GM12878 (cell line): ENCODE data around the gene HSD17B1. TPM values are rescaled to one million over a fixed set of nuclear protein-coding genes. Genes with fewer than 3 reads are reported as not detected.

ENCODE experiments used
- ATAC-seq: fragments of 200-7000 bp; cut with Tn5 transposase; 3 replicates; pipeline ENCODE4 v1.9.1; 2020; ENCODE audit warnings: mild to moderate bottlenecking, moderate library complexity
- BruUV-seq: library from RNA; stranded (reverse); fragments of 400-500 nt; replicated peaks from 2 replicates; lab custom pipeline; 2021; lab: Mats Ljungman, UMichigan
- CTCF ChIA-PET: fragments of 300-600 bp; sonication (Branson Sonifier 250); formaldehyde crosslinking; extraction: SDS; loops from one replicate; lab custom pipeline; 2021; ENCODE audit warnings: inconsistent platforms; lab: Yijun Ruan, JAX
- POLR2A ChIA-PET: fragments of 350-600 bp; formaldehyde crosslinking; extraction: SDS; loops from one replicate; lab custom pipeline; 2021; ENCODE audit warnings: inconsistent platforms; lab: Charles Lee
- RAD21 ChIA-PET: fragments of 300-600 bp; sonication (Branson Sonifier 250); formaldehyde crosslinking; loops from one replicate; lab custom pipeline; 2023; ENCODE audit warnings: antibody characterized with exemption; ENCODE audit not compliant: unreplicated experiment; lab: Charles Lee
- SMC1A ChIA-PET: fragments of 300-600 bp; sonication (Branson Sonifier 250); formaldehyde crosslinking; loops from one replicate; lab custom pipeline; 2023; ENCODE audit not compliant: unreplicated experiment, uncharacterized antibody; lab: Charles Lee
- DNase-seq: peaks from one replicate; pipeline ENCODE4 v3.0.0-alpha.2; 2011; ENCODE audit warnings: low read depth, low spot score
- FAIRE-seq: peaks from 3 replicates; lab custom pipeline; 2011; peaks lifted over from hg19 to GRCh38; lab: Jason Lieb, UNC
- H2AFZ ChIP-seq: 2 replicates; pipeline ENCODE4 v1.6.0; 2011; ENCODE audit warnings: low read depth, low read length, control low read depth; ENCODE audit not compliant: control insufficient read depth
- H3K27ac ChIP-seq: 2 replicates; pipeline ENCODE4 v1.5.1; 2011; ENCODE audit warnings: control low read depth; ENCODE audit not compliant: control insufficient read depth, insufficient read depth
- H3K27me3 ChIP-seq, 2 experiments: replicated peaks in 1 of 2; 2 replicates each; pipeline versions ENCODE4 v1.6.0 to v1.6.1; 2011; ENCODE audit warnings: low read length in 1 of 2; ENCODE audit not compliant: control insufficient read depth in 2 of 2, insufficient read depth in 2 of 2
- H3K36me3 ChIP-seq, 2 experiments: 2 replicates each; pipeline ENCODE4 v1.5.1; 2011; ENCODE audit warnings: low read length in 1 of 2; ENCODE audit not compliant: control insufficient read depth in 2 of 2, insufficient read depth in 2 of 2
- H3K4me1 ChIP-seq: 2 replicates; pipeline ENCODE4 v1.6.1; 2011; ENCODE audit warnings: mild to moderate bottlenecking, low read length, moderate library complexity, mixed read lengths; ENCODE audit not compliant: control insufficient read depth, insufficient read depth
- H3K4me2 ChIP-seq: 2 replicates; pipeline ENCODE4 v1.6.0; 2011; ENCODE audit warnings: control low read depth; ENCODE audit not compliant: control insufficient read depth, insufficient read depth
- H3K4me3 ChIP-seq: fragments of 200-600 bp; sonication (generic); 2 replicates; pipeline ENCODE4 v1.5.1; 2016
- H3K79me2 ChIP-seq: 2 replicates; pipeline ENCODE4 v1.6.0; 2011; ENCODE audit warnings: low read length; ENCODE audit not compliant: control insufficient read depth, insufficient read depth
- H3K9ac ChIP-seq: 2 replicates; pipeline ENCODE4 v1.8.0; 2011; ENCODE audit warnings: low read length, control low read depth, mixed read lengths; ENCODE audit not compliant: control insufficient read depth, insufficient read depth
- H3K9me3 ChIP-seq: replicated peaks from 3 replicates; pipeline ENCODE4 v1.5.1; 2011; ENCODE audit warnings: mild to moderate bottlenecking, low read length; ENCODE audit not compliant: control insufficient read depth, insufficient read depth
- H4K20me1 ChIP-seq: 2 replicates; pipeline ENCODE4 v1.6.0; 2011; ENCODE audit not compliant: control insufficient read depth, insufficient read depth
- CHD2 ChIP-seq: IDR thresholded peaks from 2 replicates; pipeline ENCODE4 v1.6.1; 2011; ENCODE audit warnings: low read depth, low read length, improper control_type of control experiment, borderline replicate concordance
- CUX1 ChIP-seq: IDR thresholded peaks from 2 replicates; pipeline ENCODE4 v1.6.1; 2012; ENCODE audit warnings: improper control_type of control experiment, low read depth, low read length; ENCODE audit not compliant: insufficient replicate concordance
- MYB ChIP-seq: fragments of 150-350 bp; IDR thresholded peaks from 2 replicates; pipeline ENCODE4 v1.6.1; 2014; ENCODE audit warnings: mild to moderate bottlenecking, low read depth, low read length, borderline replicate concordance
- RAD21 ChIP-seq: IDR thresholded peaks from 2 replicates; pipeline ENCODE4 v1.6.1; 2011; ENCODE audit warnings: mild to moderate bottlenecking, low read depth, low read length, moderate library complexity; ENCODE audit not compliant: insufficient read depth
- RUNX3 ChIP-seq: IDR thresholded peaks from 2 replicates; pipeline ENCODE4 v1.6.1; 2012; ENCODE audit warnings: low read length, inconsistent platforms
- SIX5 ChIP-seq: IDR thresholded peaks from 2 replicates; pipeline ENCODE4 v1.6.1; 2011; ENCODE audit warnings: mild to moderate bottlenecking, low read depth, low read length, moderate library complexity; ENCODE audit not compliant: severe bottlenecking
- ZNF384 ChIP-seq: IDR thresholded peaks from 2 replicates; pipeline ENCODE4 v1.6.1; 2012; ENCODE audit warnings: low read depth, mild to moderate bottlenecking, low read length, improper control_type of control experiment, borderline replicate concordance
- WGBS: methylation state at CpG from one replicate; pipeline ENCODE4 v1.1.6; 2016; ENCODE audit warnings: low lambda C conversion rate; ENCODE audit not compliant: insufficient replicate concordance, insufficient coverage; ENCODE audit errors: missing lambda C conversion rate; 5-methylcytosine and 5-hydroxymethylcytosine counted together
- in situ Hi-C: fragments of 300-500 bp; cut with MboI; formaldehyde crosslinking; loops from 9 replicates; pipeline ENCODE4 v1.14.3; 2018; ENCODE audit warnings: mixed read lengths
- intact Hi-C: fragments of 100-400 bp; cut with micrococcal nuclease; formaldehyde crosslinking; loops from one replicate; pipeline ENCODE4 v1.14.2; 2022; ENCODE audit not compliant: unreplicated experiment
- polyA plus RNA-seq, 11 experiments: library from polyadenylated mRNA; depleted of rRNA in 4 of 11; unstranded in 6 of 11; stranded (reverse) in 5 of 11; fragments of >200 nt; fragmentation: Nextera tagmentation in 4 of 11; fragmentation: Illumina TruSeq in 1 of 11; extraction: Ambion mirVana in 4 of 11; extraction: Trizol in 1 of 11; gene quantifications; 1 replicate in 1 of 11; 2 replicates in 10 of 11; pipeline versions ENCODE4 v1.2.1 to v1.2.3, GENCODE V29; 2011 to 2016; ENCODE audit warnings: inconsistent platforms in 2 of 11, missing spikeins in 2 of 11, low read depth in 1 of 11
- total RNA-seq, 4 experiments: library from RNA; depleted of rRNA in 3 of 4; stranded (reverse); fragments of >200 nt in 3 of 4; fragmentation: Illumina TruSeq in 1 of 4; extraction: Trizol in 1 of 4; gene quantifications; 2 replicates each; pipeline versions ENCODE4 v1.2.1 to v1.2.3, GENCODE V29; 2013 to 2021
- TF ChIP-seq, protein P1 (sequence below): IDR thresholded peaks from 2 replicates; pipeline ENCODE4 v1.6.1; 2012; ENCODE audit warnings: low read length, inconsistent platforms
- TF ChIP-seq, protein P2 (sequence below): fragments of 150-350 bp; IDR thresholded peaks from 2 replicates; pipeline ENCODE4 v1.6.1; 2016; ENCODE audit warnings: low read depth, low read length

The HSD17B1 gene
- total and polyA plus RNA-seq, 10 of the 15 experiments (the other 5 are each of a cell fraction or from before 2014, with no cell fraction given), result 0.15 to 1.1 (median 0.42) TPM

- H3K79me2 ChIP-seq, result peaks cover 13% of the 10 kb centered on the region
- no peaks in the 10 kb centered on the region for H4K20me1 ChIP-seq
- peak within 1 kb of the TSS; percentile 81 for H3K9ac ChIP-seq
- H3K4me3 ChIP-seq, result peak within 1 kb of the TSS; percentile 77
- no TSS peak for BruUV-seq
- under 1% methylated on average over 24 of the region's 40 CpGs for WGBS
- intact Hi-C loops, result loop anchor here (1.0 kb wide), 1 partner anchor 41 kb away; the partner anchor contains the start of gene PSMC3IP
- peak within 1 kb of the TSS; percentile 81 for H2AFZ ChIP-seq
- POLR2A ChIA-PET, result interaction anchor here (0.6 to 2.1 kb wide), 10 partner anchors 13 to 342 kb away, joined by 3 to 13 read pairs (median 3); partner anchors contain the start of genes GHDC and PLEKHH3
- DNase-seq (peak; percentile 72), ATAC-seq (peak; percentile 91), FAIRE-seq (peak; percentile 18)
- H3K36me3 ChIP-seq, result peaks cover 0 to 5% of the 10 kb centered on the region in 2 experiments; a peak in 2 of 4 replicates
- peak within 1 kb of the TSS; percentile 98 for H3K4me2 ChIP-seq
- no peaks in the 10 kb centered on the region for H3K27me3 ChIP-seq
- H3K9me3 ChIP-seq, result no peaks in the 10 kb centered on the region
- RAD21 ChIA-PET, result interaction anchor here (0.6 to 3.4 kb wide), 8 partner anchors 9 to 415 kb away, joined by 3 to 17 read pairs (median 4); partner anchors contain the start of genes PLEKHH3 and PSMC3IP
- SMC1A ChIA-PET, result interaction anchor here (0.8 to 2.0 kb wide), 8 partner anchors 9 to 237 kb away, joined by 3 to 11 read pairs (median 4); partner anchors contain the start of genes MLX and VPS25
- H3K27ac ChIP-seq, result peak within 1 kb of the TSS; percentile 75
- in situ Hi-C loops, result no loop called here
- H3K4me1 ChIP-seq, result peaks cover 19% of the 10 kb centered on the region
- CTCF ChIA-PET, result interaction anchor here (0.5 to 3.1 kb wide), 12 partner anchors 12 to 402 kb away, joined by 3 to 21 read pairs (median 4); partner anchors contain the start of genes HSD17B1 and STAT3
- peak; percentile 85 for TF ChIP-seq RUNX3
- TF ChIP-seq, protein P1, sequence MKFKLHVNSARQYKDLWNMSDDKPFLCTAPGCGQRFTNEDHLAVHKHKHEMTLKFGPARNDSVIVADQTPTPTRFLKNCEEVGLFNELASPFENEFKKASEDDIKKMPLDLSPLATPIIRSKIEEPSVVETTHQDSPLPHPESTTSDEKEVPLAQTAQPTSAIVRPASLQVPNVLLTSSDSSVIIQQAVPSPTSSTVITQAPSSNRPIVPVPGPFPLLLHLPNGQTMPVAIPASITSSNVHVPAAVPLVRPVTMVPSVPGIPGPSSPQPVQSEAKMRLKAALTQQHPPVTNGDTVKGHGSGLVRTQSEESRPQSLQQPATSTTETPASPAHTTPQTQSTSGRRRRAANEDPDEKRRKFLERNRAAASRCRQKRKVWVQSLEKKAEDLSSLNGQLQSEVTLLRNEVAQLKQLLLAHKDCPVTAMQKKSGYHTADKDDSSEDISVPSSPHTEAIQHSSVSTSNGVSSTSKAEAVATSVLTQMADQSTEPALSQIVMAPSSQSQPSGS, result no peak
- TF ChIP-seq MYB, result no peak
- TF ChIP-seq, protein P2, sequence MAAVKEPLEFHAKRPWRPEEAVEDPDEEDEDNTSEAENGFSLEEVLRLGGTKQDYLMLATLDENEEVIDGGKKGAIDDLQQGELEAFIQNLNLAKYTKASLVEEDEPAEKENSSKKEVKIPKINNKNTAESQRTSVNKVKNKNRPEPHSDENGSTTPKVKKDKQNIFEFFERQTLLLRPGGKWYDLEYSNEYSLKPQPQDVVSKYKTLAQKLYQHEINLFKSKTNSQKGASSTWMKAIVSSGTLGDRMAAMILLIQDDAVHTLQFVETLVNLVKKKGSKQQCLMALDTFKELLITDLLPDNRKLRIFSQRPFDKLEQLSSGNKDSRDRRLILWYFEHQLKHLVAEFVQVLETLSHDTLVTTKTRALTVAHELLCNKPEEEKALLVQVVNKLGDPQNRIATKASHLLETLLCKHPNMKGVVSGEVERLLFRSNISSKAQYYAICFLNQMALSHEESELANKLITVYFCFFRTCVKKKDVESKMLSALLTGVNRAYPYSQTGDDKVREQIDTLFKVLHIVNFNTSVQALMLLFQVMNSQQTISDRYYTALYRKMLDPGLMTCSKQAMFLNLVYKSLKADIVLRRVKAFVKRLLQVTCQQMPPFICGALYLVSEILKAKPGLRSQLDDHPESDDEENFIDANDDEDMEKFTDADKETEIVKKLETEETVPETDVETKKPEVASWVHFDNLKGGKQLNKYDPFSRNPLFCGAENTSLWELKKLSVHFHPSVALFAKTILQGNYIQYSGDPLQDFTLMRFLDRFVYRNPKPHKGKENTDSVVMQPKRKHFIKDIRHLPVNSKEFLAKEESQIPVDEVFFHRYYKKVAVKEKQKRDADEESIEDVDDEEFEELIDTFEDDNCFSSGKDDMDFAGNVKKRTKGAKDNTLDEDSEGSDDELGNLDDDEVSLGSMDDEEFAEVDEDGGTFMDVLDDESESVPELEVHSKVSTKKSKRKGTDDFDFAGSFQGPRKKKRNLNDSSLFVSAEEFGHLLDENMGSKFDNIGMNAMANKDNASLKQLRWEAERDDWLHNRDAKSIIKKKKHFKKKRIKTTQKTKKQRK, result no peak
- no peak for TF ChIP-seq CUX1
- no peak for TF ChIP-seq RAD21
- no peak for TF ChIP-seq SIX5
- peak; percentile 62 for TF ChIP-seq CHD2
- no peak for TF ChIP-seq ZNF384
Observed at GRCh38 chr17:42536048-42536371, 16.7 kb upstream of the HSD17B1 start, which contains the start of gene NAGLU. TSS of gene NAGLU (plus strand) at chr17:42536241. CDS start at chr17:42536273, 32 bp downstream.
